HG03139 (cell line): ENCODE measurements around the gene KCMF1.

Source experiments
- ATAC-seq: cut with Tn5 transposase; IDR thresholded peaks from one replicate; pipeline ENCODE4 v1.9.1; 2021; ENCODE audit not compliant: unreplicated experiment

The KCMF1 gene

DNA sequence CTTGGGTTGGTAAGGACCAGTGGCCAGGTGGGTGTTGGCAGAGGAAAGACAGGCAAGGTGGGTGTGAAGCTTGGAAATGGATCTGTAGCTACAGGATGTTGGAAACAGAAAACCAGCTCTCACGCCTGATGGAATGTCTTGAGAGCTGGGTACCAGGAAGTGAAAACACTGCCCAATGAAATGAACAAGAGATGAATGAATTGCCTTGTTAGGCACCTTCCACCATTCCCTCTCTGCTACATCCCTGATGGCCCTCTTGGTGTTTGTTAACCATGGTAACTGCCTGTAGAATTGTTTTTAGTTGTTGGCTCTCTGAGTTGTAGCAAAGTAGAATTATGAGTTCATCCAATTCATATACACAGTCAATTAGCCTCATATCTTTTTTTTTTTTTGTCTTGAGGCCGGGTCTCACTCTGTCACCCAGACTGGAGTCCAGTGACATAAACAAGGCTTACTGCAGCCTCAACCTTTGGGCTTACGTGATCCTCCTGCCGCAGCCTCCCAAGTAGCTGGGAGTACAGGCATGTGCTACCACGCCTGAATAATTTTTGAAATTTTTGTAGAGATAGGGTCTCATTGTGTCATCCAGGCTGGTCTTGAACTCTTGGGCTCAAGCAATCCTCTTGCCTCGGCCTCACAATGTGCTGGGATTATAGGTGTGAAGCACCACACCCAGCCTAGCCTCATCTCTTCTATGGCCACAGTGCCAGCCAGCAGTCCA, 9.5 kb downstream of the KCMF1 start:
- no peak for ATAC-seq

DNA sequence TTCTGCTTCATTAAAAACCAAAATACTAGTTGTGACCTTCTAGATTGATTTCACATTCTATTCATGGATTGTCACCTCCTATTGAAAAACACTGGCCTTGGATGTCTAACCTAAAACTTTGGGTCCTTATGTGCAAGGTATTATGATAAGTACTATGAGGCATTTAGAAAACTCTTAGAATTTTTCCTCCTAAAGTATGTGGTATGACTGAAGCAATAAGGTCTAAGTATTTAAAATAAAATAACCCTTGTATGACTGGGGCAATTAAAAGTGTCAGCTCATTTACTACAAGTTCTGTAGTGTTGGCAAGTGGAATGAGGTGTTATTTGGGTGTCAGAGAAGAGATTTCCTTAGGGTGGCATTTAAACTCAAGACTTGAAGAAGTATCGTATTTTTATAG, 15.1 kb downstream of the KCMF1 start:
- ATAC-seq = no peak

GRCh38 chr2:84989422-84989821, 18.5 kb downstream of the KCMF1 start:
- ATAC-seq = no peak

- no peak for ATAC-seq
These were observed 19.0 kb downstream of the KCMF1 start for GRCh38 chr2:84989927-84990326.

DNA sequence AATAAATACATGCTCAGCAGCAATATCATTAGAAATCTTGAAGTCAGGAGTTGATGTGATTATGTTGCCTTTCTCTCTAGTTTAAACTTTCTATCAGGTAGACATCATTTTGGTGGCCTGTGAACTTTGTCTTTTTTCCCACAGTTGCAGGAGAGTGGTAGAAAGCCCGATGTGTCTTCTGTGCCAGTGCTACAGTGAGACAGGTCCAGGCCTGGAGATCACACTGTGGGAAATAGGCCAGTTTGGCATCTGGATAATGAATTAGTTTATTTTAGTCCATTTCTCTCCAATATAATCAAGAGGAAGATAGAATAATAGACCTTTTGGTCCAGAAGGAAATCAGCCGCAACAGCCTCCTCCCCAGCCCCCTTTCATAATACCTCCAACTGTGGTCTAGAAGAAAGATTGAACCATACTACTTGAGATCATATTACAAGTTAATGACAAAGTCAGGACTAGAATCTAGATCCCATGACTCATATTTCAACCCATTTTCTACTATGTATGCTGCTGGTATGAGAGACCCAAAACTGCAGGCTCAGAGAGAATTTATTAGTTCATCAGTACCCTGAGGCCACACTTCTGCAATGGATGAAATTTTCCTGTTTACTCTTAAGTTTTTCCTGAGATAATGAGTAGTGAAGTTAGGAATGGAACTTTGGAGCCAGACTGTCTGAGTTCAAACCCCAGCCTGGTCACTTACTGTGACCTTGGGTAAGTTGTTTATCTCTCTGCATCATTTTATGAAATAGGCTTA, 20.6 kb downstream of the KCMF1 start:
- ATAC-seq = no peak

DNA sequence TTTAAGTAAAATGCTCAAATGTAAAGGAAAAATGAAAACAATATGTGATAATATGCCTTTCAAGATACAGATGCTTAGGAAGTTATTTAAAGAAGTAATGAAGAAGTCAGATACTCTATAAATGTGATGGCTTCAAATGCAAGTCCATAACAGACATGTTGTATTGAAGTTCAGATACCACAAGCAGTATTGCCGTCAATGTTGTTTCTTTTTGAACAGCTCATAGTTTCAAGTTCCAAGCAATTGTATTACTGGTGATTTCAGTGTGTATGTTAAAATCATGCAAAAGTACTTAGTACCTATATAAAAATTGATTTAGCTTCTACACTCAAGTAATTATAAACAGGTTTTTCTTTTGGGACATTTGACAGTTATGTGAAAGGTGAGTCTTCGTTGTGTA, 24.9 kb downstream of the KCMF1 start:
- ATAC-seq = no peak

DNA sequence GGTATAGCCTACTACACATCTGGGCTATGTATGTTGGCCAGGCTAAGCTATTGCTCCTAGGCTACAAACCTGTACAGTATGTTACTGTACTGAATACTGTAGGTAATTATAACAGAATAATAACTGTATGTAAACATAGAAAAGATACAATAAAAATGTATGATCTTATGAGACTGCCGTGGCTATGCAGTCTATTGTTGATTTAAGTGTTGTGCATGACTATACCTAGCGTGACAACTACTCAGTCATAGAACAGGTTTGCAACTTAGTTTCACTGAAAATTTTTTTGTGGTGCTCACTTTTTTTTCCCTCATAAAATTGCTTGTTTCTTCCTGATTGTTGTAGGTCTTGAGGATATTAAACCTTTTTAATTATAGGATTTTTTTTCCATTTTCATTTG, 25.9 kb downstream of the KCMF1 start:
- ATAC-seq = no peak

DNA sequence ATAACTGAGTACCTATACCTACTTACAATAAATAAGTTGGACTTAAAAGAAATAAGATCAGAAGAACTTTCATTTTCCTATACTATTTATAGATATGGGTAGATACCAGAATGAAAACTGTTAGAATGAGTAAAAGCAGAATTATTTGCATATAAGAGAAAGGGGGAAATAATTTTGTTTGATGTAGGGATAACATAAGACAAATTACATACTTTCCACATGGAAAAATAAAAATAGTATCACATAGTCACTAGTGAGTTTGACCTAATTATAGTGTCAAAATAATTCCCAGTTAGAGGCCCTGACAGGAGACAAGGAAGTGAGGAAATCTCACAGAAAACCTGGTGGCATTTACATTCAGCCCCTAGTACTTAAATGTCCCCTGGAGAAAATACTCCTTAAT, 28.6 kb downstream of the KCMF1 start:
- ATAC-seq = no peak

- ATAC-seq = no peak
These were observed 30.6 kb downstream of the KCMF1 start for GRCh38 chr2:85001595-85001994.

DNA sequence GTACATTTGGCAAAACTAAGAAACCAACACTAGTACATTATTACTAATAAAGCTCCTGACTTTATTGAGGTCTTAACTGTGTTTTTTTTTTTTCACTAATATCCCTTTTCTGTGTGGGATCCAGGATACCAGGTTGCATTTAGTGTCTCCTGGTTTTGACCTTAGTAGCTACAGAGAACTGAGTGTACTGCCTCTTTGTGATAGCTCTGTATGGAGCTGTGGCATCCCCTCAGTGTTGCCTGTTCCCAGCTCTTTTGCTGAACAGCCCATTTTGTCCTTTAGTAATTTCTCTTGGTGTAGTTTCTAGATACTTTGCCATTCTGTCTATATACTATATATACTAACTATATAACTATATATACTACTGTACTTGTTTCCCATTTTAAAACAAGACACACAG, 31.6 kb downstream of the KCMF1 start:
- ATAC-seq = no peak

DNA sequence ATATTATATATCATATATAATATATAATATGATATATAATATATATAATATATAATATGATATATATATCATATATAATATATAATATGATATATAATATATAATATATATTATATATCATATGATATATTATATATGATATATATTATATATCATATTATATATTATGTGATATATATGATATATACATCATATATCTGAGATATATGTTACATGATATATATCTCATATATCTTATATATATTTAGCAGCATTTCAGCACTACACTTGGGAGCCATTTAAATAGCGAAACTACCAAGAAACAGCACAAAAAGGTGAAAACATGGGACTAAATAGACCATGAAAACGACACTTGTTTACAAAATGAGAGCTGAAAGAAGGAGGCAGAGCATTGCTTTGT, 37.3 kb downstream of the KCMF1 start:
- ATAC-seq = no peak

DNA sequence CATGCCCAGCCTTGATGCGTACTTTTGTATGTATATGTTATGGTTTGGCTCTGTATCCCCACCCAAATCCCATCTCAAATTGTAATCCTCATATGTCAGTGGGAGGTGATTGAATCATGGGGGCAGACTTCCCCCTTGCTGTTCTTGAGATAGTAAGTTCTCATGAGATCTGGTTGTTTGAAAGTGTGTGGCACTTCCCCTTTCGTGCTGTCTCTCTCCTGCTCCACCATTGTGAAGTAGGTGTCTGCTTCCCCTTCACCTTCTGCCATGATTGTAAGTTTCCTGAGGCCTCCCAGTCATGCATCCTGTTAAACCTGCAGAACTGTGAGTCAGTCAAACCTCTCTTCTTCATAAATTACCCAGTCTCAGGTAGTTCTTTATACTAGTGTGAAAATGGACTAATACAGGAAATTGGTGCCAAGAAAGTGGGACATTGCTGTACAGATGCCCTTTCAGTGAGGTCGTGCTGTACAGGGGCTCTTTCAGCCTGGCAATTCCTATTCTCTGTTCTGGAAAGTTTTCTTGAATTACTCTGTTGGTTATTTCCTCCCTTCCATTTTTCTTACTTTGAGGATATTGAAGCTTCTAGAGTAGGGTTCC, 38.2 kb downstream of the KCMF1 start:
- ATAC-seq = no peak

DNA sequence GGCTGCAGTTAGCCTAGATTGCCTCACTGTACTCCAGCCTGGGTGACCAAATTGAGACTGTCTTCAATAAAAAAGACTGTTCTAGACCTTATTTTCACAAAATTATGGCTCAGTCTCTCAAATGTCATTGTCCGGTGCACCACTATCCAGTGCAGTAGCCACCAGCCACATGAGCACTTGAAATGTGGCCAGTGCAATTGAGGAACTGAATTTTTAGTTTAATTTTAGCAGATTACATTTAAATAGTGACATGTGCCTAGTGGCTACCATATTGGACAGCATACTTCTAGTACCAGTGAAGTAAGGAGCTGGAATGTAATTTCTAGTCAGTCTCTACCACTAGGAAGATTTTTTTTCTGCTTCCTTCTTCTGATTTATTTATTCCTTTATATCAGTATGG, 39.4 kb downstream of the KCMF1 start:
- no peak for ATAC-seq

GRCh38 chr2:85011098-85011497, 40.1 kb downstream of the KCMF1 start:
- no peak for ATAC-seq

- no peak for ATAC-seq
These were observed 40.8 kb downstream of the KCMF1 start for GRCh38 chr2:85011747-85012146.

- no peak for ATAC-seq
These were observed 41.5 kb downstream of the KCMF1 start for GRCh38 chr2:85012431-85012830.

DNA sequence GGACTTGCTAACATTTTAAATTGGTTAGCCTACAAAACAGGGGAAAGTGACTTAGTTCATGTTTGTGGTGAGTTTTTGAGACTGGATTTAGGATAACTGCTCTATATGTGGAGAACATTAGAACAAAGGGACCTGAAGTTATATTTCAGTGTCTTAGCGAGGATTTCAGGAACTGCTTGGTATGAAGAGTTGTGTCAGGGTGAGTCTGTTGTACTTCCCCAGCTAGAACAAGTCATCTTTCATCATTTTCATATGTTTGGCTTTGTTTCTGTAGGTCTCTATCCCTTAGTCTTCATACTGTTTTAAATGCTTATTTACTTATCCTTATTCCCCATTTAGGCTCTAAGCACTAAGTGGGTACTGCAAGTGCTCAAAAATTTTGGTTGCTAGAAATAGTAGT, 41.9 kb downstream of the KCMF1 start:
- no peak for ATAC-seq

GRCh38 chr2:85015653-85016360, 44.8 kb downstream of the KCMF1 start:
- ATAC-seq = no peak

DNA sequence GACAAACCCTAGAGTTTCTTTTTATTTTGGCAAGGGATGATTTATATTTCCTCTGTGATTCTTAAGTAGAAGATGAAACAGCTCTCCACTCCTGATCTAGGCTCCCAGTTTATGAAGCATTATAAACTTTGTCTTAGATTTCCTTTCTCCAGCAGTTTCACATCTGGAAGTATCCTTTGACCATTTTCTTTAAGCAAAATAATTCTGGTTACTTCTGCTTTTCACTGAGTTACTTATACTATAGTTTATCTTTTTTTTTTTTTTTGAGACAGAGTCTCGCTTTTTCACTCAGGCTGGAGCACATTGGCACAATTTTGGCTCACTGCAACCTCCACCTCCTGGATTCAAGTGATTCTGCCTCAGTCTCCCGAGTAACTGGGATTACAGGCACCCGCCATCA, 45.5 kb downstream of the KCMF1 start:
- no peak for ATAC-seq

DNA sequence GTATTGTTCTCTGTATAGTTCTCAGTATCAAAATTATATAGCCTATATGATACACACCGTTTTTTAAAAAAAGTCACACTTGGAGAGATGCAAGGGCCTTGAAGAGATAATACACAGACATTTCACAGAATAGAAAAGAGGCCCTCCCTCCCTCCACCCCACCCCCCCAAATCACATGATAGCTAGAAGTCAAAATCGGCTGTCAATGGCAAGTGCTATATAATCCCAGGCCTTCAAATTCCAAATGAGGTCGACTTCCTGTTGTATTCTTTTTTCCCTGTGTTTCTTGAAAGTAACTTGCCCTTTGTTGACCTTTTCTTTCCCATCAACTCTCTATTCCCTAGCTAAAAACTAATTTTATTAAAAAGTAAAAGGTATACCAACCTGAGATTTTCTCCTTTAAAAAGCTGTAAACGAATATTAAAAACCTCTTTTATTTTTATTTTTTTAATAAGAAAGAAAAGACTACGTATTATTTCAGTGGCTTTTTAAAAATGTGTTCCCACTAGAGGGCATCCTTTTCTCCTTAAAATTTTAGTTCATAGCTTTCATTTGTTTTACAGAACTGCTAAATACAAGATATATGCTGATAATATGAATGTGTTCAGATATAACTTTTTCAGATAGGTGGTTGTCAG, 46.6 kb downstream of the KCMF1 start:
- no peak for ATAC-seq

- ATAC-seq = no peak
These were observed 47.1 kb downstream of the KCMF1 start for GRCh38 chr2:85018049-85018447.
